Renal pelvis (tissue), 4 donors: ENCODE measurements around the gene RBMX. TPM values are rescaled to one million over a fixed set of nuclear protein-coding genes. Genes with fewer than 3 reads are reported as not detected.
A peak's percentile ranks its signal among the peaks of the same experiment; 100 is the strongest.

Source experiments
- DNase-seq: peaks from one replicate; pipeline ENCODE4 v3.0.0-alpha.2; 2013
- polyA plus RNA-seq, 3 donors: library from polyadenylated mRNA; unstranded; fragments of 120-200 nt; gene quantifications; one replicate each; pipeline ENCODE4 v1.2.1, GENCODE V29; 2013; ENCODE audit not compliant: insufficient read length in 3 of 3

Gene RBMX
- polyA plus RNA-seq, 3 donors: 401 to 438 (median 431) TPM

DNA sequence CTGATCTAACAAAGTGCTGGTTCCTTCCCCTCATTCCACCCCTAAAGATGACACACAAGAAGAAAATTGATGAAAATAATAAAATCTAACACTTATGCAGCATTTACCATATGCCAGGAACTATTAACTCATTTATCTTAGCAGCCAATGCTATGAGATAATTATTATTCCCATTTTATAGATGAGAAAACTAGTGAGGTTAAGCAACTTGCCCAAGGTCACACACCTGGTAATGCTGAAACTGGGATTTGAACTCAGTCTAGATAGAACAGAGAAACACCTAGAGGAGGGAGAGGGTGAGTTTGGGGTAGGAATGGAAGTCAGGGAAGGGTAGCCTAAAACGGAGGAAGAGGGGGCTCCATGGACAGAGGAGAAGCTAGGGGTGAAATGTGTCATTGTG is 18.6 kb downstream of the RBMX start:
- DNase-seq: no peak

DNA sequence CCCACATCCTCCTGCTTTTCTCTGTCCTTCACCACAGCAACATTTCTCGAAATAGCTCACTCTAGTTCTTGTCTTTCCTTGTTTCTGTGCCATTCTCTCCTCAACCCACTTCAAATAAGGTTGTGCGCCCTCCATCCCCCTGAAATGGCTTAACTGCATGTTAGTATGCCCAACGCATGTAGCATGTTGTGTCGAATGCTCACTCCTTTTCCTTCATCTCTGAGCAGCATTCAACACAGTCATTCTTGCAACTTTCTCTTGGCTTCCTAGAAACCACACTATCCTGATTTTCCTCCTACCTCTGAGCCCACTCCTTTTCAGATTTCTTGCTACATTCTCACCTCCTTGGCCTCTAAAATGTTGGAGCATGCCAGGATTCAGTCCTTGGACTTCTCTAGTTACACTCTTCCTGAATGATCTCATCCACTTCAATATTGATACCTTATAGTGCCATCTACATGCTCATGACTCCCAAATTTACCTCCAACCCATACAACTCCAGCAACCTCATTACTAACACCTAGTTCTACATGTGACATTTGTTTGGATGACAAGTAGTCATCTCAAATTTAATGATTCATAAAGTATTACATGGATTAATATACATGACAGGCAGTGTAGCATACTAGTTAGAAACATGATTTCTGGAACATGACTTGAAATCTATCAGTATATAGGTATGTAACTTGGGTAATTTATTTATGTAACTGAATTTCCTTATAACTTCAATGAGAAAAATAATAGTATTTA is 22.3 kb downstream of the RBMX start:
- DNase-seq: no peak

DNA sequence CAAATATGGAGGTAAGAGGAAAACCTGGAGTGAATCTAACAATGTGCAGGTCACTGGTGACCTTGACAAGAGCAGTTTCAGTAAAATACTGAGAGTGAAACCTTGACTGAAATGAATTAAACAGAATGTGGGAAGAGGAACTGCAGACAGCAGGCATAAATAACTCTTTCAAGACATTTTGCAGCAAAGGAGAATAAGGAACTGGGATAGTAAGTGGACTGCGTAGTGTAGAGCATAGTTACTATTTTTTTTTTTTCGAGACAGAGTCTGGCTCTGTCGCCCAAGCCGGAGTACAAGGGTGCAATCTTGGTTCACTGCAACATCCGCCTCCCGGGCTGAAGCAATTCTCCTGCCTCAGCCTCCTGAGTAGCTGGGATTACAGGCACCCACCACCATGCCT is 24.0 kb downstream of the RBMX start:
- DNase-seq: no peak

DNA sequence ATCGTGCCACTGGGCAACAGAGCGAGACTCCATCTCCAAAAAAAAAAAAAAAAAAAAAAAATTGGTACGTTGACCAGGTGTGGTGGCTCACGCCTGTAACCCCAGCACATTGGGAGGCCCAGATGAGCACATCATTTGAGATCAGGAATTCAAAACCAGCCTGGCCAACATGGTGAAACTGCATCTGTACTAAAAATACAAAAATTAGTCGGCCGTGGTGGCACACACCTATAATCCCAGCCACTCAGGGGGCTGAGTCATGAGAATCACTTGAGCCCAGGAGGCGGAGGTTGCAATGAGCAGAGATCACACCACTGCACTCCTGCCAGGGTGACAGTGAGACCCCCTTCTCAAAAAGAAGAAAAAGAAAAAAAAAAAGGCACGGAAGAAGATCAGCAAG is 24.5 kb downstream of the RBMX start:
- no peak for DNase-seq

DNA sequence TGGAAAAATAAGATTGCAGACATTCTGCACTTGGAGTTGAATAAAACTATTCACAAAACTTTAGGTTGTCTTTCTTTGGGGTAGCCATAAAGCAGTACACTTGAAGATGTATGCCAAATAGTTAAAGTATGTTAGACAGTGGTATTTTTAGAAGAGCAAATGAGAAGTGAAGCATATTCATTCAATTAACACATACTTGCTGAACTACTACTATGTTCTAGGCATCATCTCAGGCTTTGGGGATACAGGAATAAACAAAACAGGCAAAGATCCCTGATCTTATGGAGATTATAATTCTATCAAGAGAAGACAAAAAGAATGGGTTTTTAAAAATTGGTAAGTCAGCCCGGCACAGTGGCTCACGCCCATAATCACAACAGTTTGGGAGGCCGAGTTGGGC is 29.0 kb downstream of the RBMX start:
- DNase-seq: no peak

DNA sequence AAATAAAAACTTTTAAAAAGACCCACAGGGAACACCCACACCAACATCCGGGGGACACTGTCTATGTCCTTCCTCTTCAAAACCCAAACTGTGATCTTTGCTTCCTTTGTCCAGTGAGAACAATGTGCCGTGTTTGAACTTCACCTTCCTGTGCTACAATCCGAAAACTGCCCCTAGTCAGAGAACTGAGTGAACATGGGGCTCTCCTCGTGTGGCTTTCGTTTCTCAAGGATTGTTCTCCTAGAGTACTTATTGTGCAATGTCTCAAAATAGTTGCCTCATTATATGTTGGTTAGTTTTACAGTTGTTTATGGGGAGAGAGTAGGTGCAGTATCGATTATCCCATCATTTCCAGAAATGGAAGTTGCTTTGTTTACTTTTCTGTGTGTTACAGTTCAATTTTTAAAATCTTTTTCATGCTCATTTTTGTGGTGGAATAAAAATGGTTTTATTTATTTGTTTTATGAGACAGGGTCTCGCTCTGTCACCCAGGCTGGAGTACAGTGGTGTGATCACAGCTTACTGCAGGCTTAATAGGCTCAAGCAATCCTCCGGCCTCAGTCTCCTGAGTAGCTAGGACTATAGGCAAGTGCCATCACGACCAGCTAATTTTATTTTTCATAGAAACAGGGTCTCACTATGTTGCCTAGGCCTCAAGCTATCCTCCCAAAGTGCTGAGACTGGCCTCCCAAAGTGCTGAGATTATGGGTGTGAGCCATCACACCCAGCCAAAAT is 29.9 kb downstream of the RBMX start:
- DNase-seq: no peak

DNA sequence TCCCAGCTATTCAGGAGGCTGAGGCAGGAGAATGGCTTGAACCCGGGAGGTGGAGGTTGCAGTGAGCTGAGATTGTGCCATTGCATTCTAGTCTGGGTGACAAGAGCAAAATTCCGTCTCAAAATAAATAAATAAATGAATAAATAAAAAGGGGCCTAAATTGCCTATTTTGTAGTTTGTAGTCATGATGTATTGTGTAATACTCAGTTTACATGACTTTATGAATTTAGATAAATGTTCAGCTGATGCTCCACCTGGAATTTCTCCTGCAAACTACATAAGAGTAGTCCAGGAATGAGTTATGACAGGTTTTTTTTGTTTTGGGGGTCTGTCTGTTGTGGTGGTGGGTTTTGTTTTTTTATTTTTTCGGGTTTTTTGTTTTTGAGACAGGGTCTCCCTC is 31.1 kb downstream of the RBMX start:
- no peak for DNase-seq

DNA sequence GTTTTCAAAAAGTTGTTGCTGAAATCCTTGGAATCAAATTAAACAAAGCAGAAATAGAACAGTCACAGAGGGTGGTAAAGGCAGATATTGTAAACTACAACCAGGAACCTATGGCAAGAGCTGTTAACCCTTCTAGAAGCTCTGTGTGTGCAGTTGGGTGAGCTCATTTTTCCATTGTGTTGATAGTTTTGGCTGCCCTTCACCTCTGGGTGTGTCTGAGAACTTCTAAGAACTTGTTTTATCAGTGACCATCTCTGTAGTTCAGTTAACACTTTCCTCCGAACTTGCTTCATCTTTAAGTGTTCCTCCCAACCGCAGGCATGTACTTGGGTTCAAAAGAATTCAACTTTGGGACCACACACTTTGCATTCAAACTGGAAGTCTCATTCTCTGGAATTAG is 32.7 kb downstream of the RBMX start:
- no peak for DNase-seq

DNA sequence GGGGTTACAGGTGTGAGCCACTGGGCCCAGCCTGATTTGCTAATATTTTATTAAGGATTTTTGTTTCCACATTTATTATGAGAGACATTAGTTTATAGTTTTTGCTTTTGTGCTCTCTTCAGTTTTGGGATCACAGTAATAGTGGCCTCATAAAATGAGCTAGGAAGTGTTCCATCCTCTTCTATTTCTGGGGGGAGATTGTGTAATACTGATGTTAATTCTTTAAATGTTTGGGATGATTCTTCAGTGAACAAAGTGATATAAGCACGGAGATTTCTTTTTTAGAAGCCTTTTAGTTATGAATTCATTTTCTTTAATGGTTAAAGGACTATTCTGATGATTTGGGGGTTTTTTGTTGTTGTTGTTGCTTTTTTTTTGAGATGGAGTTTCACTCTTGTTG is 41.3 kb downstream of the RBMX start:
- DNase-seq: no peak

DNA sequence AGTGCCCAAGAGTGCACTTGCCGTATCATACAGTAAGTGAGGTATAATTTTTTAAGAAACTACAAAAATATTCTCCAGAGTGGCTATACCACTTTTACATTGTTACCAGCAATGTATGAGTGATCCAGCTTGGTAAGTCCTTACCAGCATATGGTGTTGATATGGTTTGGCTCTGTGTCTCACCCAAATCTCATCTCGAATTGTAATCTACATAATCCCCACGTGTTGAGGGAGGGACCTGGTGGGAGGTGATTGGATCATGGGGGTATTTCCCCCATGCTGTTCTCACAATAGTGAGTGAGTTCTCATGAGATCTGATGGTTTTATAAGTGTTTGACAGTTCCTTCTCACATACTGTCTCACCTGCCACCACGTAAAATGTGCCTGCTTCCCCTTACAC is 44.8 kb downstream of the RBMX start:
- no peak for DNase-seq

DNA sequence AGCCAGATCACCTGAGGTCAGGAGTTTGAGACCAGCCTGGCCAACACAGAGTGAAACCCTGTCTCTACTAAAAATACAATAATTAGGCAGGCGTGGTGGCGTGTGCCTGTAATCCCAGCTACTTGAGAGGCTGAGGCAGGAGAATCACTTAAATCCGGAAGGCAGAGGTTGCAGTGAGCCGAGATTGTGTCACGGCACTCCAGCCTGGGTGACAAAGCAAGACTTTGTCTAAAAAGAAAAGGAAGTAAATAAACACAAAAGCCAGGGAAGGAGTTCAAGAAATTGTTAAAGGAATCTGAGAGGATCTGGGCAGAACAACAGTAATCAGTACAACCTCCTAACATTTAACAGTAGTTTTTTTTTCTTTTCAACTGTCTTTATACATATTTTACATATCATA is 51.1 kb downstream of the RBMX start:
- DNase-seq: no peak

DNA sequence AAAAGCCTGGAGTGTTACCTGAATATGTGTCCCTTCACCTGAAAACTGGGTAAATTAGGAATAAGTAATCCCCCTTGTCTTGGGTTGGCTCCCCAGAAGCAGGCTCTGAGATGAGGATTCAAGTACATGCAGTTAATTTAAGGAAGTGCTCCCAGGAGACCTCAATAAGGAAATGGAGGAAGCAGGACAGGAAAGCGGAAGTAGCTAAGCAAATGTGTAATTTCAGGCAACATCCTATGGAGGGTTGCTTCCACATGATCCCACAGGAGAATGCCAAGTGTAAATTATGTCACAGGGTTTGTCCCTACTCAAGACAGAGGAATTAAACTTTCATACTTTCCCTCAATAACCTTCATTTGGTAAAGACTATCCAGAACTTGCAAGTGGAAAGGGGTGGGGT is 51.7 kb downstream of the RBMX start:
- no peak for DNase-seq

DNA sequence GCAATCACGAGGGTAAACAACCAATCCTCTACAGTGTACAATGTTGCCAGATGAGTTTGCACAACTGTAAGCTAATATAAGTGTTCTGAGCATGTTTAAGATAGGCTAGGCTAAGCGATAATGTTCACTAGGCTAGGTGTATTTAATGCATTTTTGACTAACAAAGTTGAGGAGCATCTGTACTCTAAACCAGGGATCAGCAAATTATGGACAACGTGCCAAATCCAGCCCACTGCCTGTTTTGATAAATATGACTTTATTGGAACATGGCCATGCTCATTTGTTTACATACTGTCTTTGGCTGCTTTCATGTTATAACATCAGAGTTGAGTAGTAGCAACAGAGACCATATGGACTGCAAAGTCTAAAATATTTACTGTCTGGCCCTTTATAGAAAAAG is 53.5 kb downstream of the RBMX start:
- DNase-seq: peak; percentile 20

DNA sequence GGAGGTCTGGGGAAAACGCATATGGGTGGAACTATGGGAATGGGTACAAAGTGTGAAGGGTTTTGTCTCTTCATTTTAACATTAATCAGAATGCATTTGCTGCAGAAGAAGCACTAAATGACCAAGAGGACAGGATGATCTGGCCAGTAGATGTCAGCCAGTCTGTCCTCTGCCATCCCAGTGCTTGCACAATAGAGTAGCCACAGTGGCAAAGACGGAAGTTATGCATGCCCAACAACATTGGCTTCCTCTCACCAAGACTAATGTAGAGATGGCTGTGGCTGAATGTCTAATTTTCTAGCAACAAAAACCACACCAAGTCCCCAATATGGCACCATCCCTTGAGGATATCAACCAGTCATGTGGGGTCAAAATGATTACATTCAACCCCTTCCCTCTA is 54.8 kb downstream of the RBMX start:
- DNase-seq: no peak

Other genes with a start within 250 kb of the RBMX start
- gene CD40LG, start 232.6 kb downstream of the RBMX start, polyA plus RNA-seq: under 1 TPM in 1 of 3 donors, not detected in 2; 0.06 TPM
- gene ARHGEF6, start 99.8 kb downstream of the RBMX start, polyA plus RNA-seq: 10 to 100 TPM; 10.5 to 12.2 (median 11.3) TPM
- gene GPR101, start 153.3 kb upstream of the RBMX start, polyA plus RNA-seq: not detected